ENCODE measurements around the gene TIAM2.

DNA sequence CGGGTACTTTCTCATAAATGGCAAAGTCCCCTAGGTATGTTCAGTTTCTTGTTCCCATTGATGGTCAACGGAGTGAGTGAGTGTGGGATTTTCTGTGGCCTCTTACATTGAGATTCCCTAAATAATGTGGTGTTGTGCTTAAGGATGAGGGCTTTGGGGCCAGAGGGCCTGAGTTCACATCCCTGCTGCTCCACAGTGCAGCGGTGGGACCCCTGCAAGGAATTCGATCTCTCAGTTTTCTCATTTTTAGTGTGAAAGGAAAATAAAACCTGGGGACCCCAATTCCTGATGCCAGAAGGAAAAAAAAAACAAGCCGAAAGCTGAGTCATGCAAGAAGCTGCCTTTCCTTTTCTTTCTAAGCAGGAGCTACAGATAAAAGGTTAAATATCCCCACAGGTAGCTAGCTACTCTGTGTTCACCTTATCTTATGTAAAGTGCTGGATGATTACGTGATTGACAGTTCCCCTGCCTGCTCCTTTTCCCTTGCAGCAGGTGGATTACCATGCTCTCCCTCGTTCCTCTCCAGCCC lies 148.5 kb downstream of the TIAM2 start:
- TF ChIP-seq CTCF (IDR thresholded peaks at IDR 0.05; ENCODE audit: extremely low read depth in 1 of 2, insufficient read depth in 1 of 2, low read depth in 1 of 2, low read length in 2 of 2) (no peak), GATA2 (IDR thresholded peaks at IDR 0.05; ENCODE audit: insufficient read depth, insufficient read length, low read depth, low read length) (no peak), POLR2A (IDR thresholded peaks at IDR 0.05; ENCODE audit: low read depth, low read length) (no peak), MYC (IDR thresholded peaks at IDR 0.05; ENCODE audit: low read depth, low read length) (no peak), POLR2AphosphoS5 (IDR thresholded peaks at IDR 0.05; ENCODE audit: insufficient read depth, low read depth, low read length) (no peak)
- TF ChIP-seq, protein P1, sequence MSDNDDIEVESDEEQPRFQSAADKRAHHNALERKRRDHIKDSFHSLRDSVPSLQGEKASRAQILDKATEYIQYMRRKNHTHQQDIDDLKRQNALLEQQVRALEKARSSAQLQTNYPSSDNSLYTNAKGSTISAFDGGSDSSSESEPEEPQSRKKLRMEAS (IDR thresholded peaks at IDR 0.05; ENCODE audit: insufficient read depth, insufficient read length): no peak

Data from endothelial cell of umbilical vein (primary cell).